ENCODE results near the gene UTP25. TPM values are rescaled to one million over a fixed set of nuclear protein-coding genes. Genes with fewer than 3 reads are reported as not detected.

UTP25 gene
- total and polyA plus RNA-seq, 2 experiments from 2014 or later = 3.6 to 8.9 TPM

GRCh38 chr1:209815931-209816341, 11.8 kb upstream of the UTP25 start:
- no peaks in the 10 kb centered on the region for H3K79me2 ChIP-seq (replicated peaks; ENCODE audit: insufficient read depth)
- Mint-ChIP-seq H3K9me3 (no peaks in the 10 kb centered on the region), H3K4me1 (peaks cover 7% of the 10 kb centered on the region; the same call in 2 of the 3 replicates), H3K27me3 (ENCODE audit: insufficient read depth, low read depth, poor library complexity) (peaks cover 10% of the 10 kb centered on the region), H3K27ac (no peak overlapping the region; the same call in 1 of the 2 replicates), H3K36me3 (ENCODE audit: low read depth) (no peaks in the 10 kb centered on the region), H3K4me3 (no peak overlapping the region)
- no peaks in the 10 kb centered on the region for H3K27me3 ChIP-seq (ENCODE audit: insufficient read depth)
- H3K4me2 ChIP-seq = no peak overlapping the region
- H3K9me2 ChIP-seq (ENCODE audit: insufficient read depth) = no peaks in the 10 kb centered on the region
- TF ChIP-seq NANOG (IDR thresholded peaks at IDR 0.05; ENCODE audit: borderline replicate concordance) (no peak), ETS1 (IDR thresholded peaks at IDR 0.05) (no peak), EZH2phosphoT487 (IDR thresholded peaks at IDR 0.05; ENCODE audit: unreplicated experiment) (no peak), EZH2 (IDR thresholded peaks at IDR 0.05; ENCODE audit: low read depth, unreplicated experiment) (no peak), CREB1 (CRISPR knock-in tag; IDR thresholded peaks at IDR 0.05; ENCODE audit: low read depth) (no peak), CTCF (conservative IDR thresholded peaks at IDR 0.05; ENCODE audit: low read depth in 2 of 2) (no peak), ZNF331 (CRISPR knock-in tag; IDR thresholded peaks at IDR 0.05; ENCODE audit: low read depth) (no peak), ZNF462 (CRISPR knock-in tag; IDR thresholded peaks at IDR 0.05) (no peak), STAT1 (IDR thresholded peaks at IDR 0.05; ENCODE audit: unreplicated experiment) (no peak), POLR2AphosphoS5 (IDR thresholded peaks at IDR 0.05; ENCODE audit: low read depth) (no peak), ZNF114 (CRISPR knock-in tag; IDR thresholded peaks at IDR 0.05) (no peak), REST (IDR thresholded peaks at IDR 0.05; ENCODE audit: unreplicated experiment) (no peak), JUNB (IDR thresholded peaks at IDR 0.05; ENCODE audit: unreplicated experiment) (no peak)
- no peaks in the 10 kb centered on the region for H3F3A ChIP-seq (replicated peaks; ENCODE audit: low read depth)
- H4K20me1 ChIP-seq (replicated peaks; ENCODE audit: insufficient read depth) = no peaks in the 10 kb centered on the region
- H3K27ac ChIP-seq (ENCODE audit: low read depth) = no peak overlapping the region
- H3K4me1 ChIP-seq (ENCODE audit: insufficient read depth) = no peaks in the 10 kb centered on the region
- H3K4me3 ChIP-seq = no peak overlapping the region
- H3K36me3 ChIP-seq (ENCODE audit: insufficient read depth) = no peaks in the 10 kb centered on the region
- peak; percentile 3 for DNase-seq (ENCODE audit: low spot score)
- no peak for ATAC-seq
- peak overlapping the region; percentile 72; the same call in 1 of the 2 replicates for H2AFZ ChIP-seq
